Measurements from ENCODE around the gene MXRA8. TPM values are rescaled to one million over a fixed set of nuclear protein-coding genes. Genes with fewer than 3 reads are reported as not detected.

Gene MXRA8
- total RNA-seq, 3 donors from 2014 or later (not counting 1 experiment from before 2014, with no cell fraction given): 0.26 TPM; not detected in 2

- no peaks in the 10 kb centered on the region for H3K36me3 Mint-ChIP-seq
- H3K27ac Mint-ChIP-seq: no peak overlapping the region
- peaks cover 0 to 12% of the 10 kb centered on the region in 2 donors for H3K4me1 Mint-ChIP-seq
- no peaks in the 10 kb centered on the region for H3K36me3 ChIP-seq (ENCODE audit: control insufficient read depth, insufficient read depth, low read length)
- TF ChIP-seq CTCF (IDR thresholded peaks at IDR 0.05): no peak
- no peak overlapping the region for H3K27ac ChIP-seq (ENCODE audit: low read length)
- no peak overlapping the region for H3K4me3 Mint-ChIP-seq
- H3K4me3 ChIP-seq (ENCODE audit: low read length): no peak overlapping the region
- ATAC-seq (no peak), DNase-seq (peak in 1 of 2 donors; percentile 57)
- H3K4me1 ChIP-seq (ENCODE audit: control insufficient read depth, insufficient read depth, low read length): peaks cover 16% of the 10 kb centered on the region
- peaks cover 12 to 17% of the 10 kb centered on the region in 2 donors for H3K27me3 Mint-ChIP-seq (ENCODE audit: low read depth in 2 of 2)
- 50% methylated on average over 6 of the region's 6 CpGs for WGBS (ENCODE audit: insufficient coverage)
- intact Hi-C loops (cut with micrococcal nuclease): no loop called here
- no peaks in the 10 kb centered on the region for H3K9me3 ChIP-seq (ENCODE audit: control insufficient read depth, insufficient read depth, low read length)
- no peaks in the 10 kb centered on the region for H3K9me3 Mint-ChIP-seq
- H3K27me3 ChIP-seq (ENCODE audit: control insufficient read depth, insufficient read depth, low read length): peaks cover 23% of the 10 kb centered on the region
These were observed 931 bp upstream of the MXRA8 start for GRCh38 chr1:1359308-1359663.

GRCh38 chr1:1357871-1358432 is 403 bp downstream of the MXRA8 start:
- Mint-ChIP-seq H3K9me3 (no peaks in the 10 kb centered on the region), H3K4me1 (peaks cover 0 to 16% of the 10 kb centered on the region in 2 donors), H3K36me3 (no peaks in the 10 kb centered on the region), H3K27me3 (ENCODE audit: low read depth in 2 of 2) (peaks cover 12 to 17% of the 10 kb centered on the region in 2 donors), H3K27ac (no peak overlapping the region), H3K4me3 (no peak overlapping the region)
- H3K9me3 ChIP-seq (ENCODE audit: control insufficient read depth, insufficient read depth, low read length): no peaks in the 10 kb centered on the region
- H3K36me3 ChIP-seq (ENCODE audit: control insufficient read depth, insufficient read depth, low read length): no peaks in the 10 kb centered on the region
- intact Hi-C loops (cut with micrococcal nuclease): no loop called here
- H3K4me3 ChIP-seq (ENCODE audit: low read length): no peak overlapping the region
- no peak overlapping the region for H3K27ac ChIP-seq (ENCODE audit: low read length)
- H3K4me1 ChIP-seq (ENCODE audit: control insufficient read depth, insufficient read depth, low read length): peaks cover 26% of the 10 kb centered on the region
- no peak for TF ChIP-seq CTCF (IDR thresholded peaks at IDR 0.05)
- DNase-seq (no peak), ATAC-seq (no peak)
- peaks cover 33% of the 10 kb centered on the region for H3K27me3 ChIP-seq (ENCODE audit: control insufficient read depth, insufficient read depth, low read length)
- 30% methylated on average over 18 of the region's 18 CpGs for WGBS (ENCODE audit: insufficient coverage)

- Histone ChIP-seq H3K27ac (ENCODE audit: low read length) (no peak overlapping the region), H3K36me3 (ENCODE audit: control insufficient read depth, insufficient read depth, low read length) (no peaks in the 10 kb centered on the region), H3K27me3 (ENCODE audit: control insufficient read depth, insufficient read depth, low read length) (peaks cover 39% of the 10 kb centered on the region), H3K4me3 (ENCODE audit: low read length) (no peak overlapping the region), H3K4me1 (ENCODE audit: control insufficient read depth, insufficient read depth, low read length) (peaks cover 31% of the 10 kb centered on the region), H3K9me3 (ENCODE audit: control insufficient read depth, insufficient read depth, low read length) (no peaks in the 10 kb centered on the region)
- WGBS (ENCODE audit: insufficient coverage): 76% methylated on average over 26 of the region's 26 CpGs
- Mint-ChIP-seq H3K36me3 (no peaks in the 10 kb centered on the region), H3K4me3 (no peak overlapping the region), H3K27ac (no peak overlapping the region), H3K4me1 (peaks cover 0 to 26% of the 10 kb centered on the region in 2 donors), H3K27me3 (ENCODE audit: low read depth in 2 of 2) (peaks cover 12 to 20% of the 10 kb centered on the region in 2 donors), H3K9me3 (no peaks in the 10 kb centered on the region)
- intact Hi-C loops (cut with micrococcal nuclease): no loop called here
- no peak for DNase-seq
- TF ChIP-seq CTCF (IDR thresholded peaks at IDR 0.05): no peak
- ATAC-seq: no peak
These were observed 1.5 kb downstream of the MXRA8 start for GRCh38 chr1:1356796-1357401.

All from natural killer cell (primary cell).